GM20431 (cell line): Measurements from ENCODE around the gene NPB.

Source experiments
- in situ Hi-C: fragments of 300-500 bp; cut with MseI, MboI; formaldehyde crosslinking; loops from one replicate; pipeline ENCODE4 v1.15.0; 2020; ENCODE audit warnings: low sequenced_read_pairs; ENCODE audit not compliant: unreplicated experiment

NPB gene

DNA sequence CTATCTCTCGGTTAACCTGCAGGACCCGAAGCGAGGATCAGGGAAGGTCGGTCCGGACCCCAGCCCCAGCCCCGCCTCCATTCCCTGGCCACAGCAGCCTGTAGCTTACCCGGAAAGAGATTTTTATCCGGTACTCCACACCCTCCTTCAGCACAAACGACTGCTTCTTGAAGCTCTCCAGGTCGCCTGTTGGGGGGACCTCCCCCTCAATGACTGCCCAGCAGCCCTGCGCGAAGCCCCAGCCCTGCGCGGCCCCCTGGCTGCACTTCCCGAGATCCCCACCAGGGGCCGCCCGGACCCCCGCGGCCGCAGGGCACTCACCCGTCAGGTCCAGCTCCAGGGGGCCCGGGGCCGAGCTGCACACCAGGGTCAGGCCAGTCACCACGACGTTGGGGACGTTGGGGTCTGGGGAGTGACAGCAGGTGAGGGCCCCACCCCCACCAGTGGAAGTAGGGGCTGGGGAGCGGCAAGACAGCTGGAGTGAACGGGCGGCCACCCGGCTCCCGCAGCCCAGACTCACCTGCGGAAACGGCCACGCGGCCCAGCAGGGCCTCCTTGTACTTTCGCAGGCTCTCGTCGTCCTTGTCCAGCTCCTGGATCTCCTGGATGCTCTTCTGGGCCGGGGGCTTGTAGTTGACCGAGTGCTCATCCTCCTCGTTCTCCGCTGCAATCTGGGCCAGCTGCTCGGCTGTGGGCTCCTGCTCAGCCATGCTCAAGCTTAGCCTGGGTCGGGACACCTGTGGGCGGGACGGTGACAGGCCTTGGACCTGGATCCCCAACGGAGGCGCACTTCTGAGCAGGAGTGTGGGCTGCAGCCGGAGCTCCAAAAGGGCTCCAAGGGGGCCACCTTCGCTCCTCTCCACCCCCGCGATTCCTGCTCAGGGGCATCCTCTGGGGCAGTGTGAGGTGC, 32.6 kb upstream of the NPB start:
- in situ Hi-C loops: no loop called here

GRCh38 chr17:81870131-81870980, 31.7 kb upstream of the NPB start:
- in situ Hi-C loops: no loop called here

DNA sequence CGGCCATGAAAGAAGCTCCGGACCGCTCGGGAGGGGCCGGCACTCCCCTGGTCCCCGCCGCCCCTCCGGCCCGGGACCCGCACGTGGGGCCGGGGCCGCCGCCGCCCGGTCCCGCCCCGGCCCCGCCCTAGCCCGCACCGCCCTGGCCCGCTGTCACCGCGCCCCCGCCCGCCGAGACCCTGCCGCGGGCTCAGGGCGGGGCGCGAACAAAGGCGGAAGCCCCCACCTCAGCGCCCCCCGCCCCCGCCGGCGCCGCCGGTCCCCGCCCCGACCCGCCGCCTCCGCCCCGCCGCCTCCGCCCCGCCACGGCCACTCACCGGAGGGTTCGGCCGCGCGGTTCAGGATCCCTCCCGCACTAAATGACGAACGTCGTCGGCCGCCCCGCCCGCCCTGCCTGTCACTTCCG, 31.1 kb upstream of the NPB start, which contains the start of gene ARHGDIA:
ARHGDIA (minus strand) TSS at position 357 of the 406 bp plus-strand sequence. CDS start 1,407 bp downstream, outside the sequence.
- in situ Hi-C loops: no loop called here

- in situ Hi-C loops: no loop called here
Measured at GRCh38 chr17:81871387-81872230, 30.4 kb upstream of the NPB start.

- in situ Hi-C loops: no loop called here
Measured at GRCh38 chr17:81877569-81877968, 24.5 kb upstream of the NPB start.

- in situ Hi-C loops: no loop called here
Measured at GRCh38 chr17:81878294-81878693, 23.7 kb upstream of the NPB start.

DNA sequence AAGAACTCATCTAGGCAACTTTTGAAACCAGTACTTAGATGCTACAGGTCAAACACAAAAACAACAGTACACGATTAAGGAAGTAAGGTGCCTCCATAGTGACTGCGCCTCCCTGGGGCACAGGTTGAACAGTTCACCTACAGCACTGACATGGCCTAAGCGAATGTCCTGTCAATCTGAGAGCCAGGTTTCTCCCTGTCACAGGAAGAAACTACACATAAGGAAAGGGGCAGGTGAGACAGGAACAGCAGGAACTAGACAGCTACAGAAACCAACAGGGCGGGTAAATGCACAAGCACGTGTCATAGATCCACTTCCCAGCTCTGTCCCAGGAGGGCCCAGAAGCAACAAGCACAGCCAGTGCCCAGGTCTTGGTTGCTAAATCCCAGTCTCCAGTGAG, 22.9 kb upstream of the NPB start:
- in situ Hi-C loops: no loop called here

- in situ Hi-C loops: no loop called here
Measured at GRCh38 chr17:81884520-81884919, 17.5 kb upstream of the NPB start.

DNA sequence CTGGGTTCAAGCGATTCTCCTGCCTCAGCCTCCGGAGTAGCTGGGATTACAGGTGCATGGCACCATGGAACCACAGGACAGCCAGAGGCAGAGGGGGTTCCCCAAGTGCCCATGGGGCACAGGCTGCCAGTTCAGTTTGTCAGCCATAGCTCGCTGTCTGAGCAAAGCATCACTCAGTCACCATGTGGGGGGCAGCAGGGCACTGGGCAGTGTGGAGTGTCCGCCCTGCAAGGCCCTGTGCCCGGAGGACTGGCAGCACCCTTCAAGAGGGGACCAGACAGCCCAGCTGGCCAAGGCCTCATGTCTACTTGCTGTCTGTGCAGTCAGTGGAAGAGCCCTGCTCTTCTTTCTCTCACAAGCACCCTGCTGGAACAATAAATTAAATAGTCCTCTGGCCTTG, 17.1 kb upstream of the NPB start:
- in situ Hi-C loops: no loop called here

DNA sequence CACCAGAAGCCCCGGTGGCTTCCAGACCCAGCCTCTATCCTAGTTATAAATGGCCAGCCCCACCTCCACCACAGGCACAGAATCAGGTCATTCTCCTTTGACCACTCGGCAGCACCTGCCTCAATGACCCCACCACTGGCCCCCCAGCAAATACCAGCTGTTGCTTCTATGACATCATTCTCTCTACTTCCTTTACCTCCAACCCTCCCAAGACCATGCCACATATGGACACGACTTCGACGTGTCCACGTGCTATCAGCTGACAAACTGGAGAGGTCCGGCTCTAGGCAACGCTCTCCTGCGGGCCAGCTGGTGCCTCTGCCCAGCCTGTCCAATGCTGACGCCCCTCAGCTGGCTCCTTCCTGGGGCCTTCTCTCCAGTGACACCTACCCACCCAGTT, 16.6 kb upstream of the NPB start:
- in situ Hi-C loops: no loop called here

- in situ Hi-C loops: no loop called here
Measured at GRCh38 chr17:81885869-81886548, 16.0 kb upstream of the NPB start.

- in situ Hi-C loops: no loop called here
Measured at GRCh38 chr17:81888105-81888987, 13.7 kb upstream of the NPB start.

DNA sequence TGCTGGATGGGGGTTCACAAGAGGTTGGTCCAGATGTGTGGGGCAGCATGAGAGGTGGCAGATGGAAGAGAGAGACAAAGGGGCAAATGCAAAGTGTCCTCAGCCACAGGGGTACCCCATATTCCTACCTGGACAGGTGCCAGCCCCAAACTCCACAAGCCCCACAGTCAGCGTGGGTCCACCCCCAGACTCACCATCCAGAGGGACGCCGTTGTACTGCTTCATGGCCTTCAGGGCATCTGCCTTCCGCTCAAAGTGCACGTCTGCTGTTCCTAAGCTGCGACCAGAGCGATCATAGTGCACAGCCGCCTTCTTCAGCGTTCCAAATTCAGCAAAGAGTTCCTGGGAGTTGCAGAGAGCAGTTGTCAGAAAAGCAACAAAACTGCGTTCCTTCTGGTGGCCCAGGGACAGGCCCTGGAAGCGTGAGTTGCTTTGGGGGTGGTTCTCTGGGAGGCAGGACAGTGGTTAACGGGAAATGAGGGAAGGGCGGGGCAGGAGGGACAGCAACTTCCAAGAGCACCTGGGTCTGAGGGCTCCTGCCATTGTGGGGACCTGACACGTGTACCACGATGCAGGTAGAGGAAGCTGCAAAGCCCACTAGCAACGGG, 12.9 kb upstream of the NPB start:
- in situ Hi-C loops: no loop called here

GRCh38 chr17:81889602-81890001, 12.4 kb upstream of the NPB start:
- in situ Hi-C loops: no loop called here

DNA sequence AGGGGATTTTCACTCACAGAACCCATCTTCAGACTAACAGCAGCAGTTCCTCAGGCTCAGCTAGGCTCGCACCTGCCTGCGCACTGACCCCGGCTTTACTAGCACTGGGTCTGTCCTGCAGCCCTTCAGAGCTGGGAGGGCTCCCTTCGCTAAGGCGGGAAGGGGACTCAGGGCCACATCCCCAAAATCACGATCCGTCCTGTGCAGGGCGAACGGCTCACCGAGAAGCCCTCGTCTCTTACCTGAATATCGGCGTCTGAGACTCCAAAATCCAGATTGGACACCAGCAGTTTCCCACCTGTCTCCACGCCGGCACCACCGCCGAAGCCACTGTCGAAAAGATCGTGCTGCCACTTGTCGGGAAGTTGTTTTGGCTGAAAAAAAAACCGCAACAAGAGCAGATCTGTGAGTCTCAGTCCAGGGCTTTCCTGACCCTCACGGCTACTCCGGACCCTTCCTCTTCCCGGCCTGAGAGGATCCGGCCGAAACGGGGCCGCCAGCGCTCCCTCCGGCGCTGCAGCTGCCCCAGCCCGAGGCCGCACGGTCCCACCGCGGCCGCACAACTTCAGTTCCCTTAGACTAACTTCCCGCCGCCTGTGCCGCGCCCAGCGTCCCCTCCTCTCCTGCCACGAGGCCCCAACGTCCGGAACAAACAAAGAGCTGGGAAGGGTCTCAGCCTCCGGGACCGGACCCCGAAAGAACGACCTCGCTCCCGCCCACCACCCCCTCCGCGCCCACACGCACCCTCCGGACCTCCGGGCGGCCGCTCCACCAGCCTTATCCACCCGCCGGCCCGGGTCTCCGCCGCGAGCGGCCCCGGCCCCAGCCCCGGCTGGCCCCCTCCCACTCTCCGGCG, 11.4 kb upstream of the NPB start:
- in situ Hi-C loops: no loop called here

DNA sequence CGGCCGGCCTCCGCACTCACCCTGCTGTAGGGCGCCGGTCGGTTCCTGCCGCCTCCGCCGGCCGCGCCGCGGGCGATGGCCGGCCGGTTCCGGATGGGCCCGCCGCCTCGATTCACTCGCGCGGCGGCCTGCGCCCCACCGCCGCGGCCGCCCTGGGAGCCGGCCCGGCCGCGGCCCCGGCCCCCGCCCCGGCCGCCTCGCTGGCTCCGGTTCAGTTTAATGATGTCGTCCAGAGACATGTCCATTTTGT, 10.8 kb upstream of the NPB start:
- in situ Hi-C loops: no loop called here

GRCh38 chr17:81895400-81895799, 6.6 kb upstream of the NPB start:
- in situ Hi-C loops: no loop called here
